ENCODE results near the gene PLEKHG5.
A peak's percentile ranks its signal among the peaks of the same experiment; 100 is the strongest.
"Not testable (repeated sequence)": the region's sequence is repeated elsewhere in the genome, so short reads cannot be mapped to it uniquely, and the experiment has no call there.

Gene PLEKHG5

DNA sequence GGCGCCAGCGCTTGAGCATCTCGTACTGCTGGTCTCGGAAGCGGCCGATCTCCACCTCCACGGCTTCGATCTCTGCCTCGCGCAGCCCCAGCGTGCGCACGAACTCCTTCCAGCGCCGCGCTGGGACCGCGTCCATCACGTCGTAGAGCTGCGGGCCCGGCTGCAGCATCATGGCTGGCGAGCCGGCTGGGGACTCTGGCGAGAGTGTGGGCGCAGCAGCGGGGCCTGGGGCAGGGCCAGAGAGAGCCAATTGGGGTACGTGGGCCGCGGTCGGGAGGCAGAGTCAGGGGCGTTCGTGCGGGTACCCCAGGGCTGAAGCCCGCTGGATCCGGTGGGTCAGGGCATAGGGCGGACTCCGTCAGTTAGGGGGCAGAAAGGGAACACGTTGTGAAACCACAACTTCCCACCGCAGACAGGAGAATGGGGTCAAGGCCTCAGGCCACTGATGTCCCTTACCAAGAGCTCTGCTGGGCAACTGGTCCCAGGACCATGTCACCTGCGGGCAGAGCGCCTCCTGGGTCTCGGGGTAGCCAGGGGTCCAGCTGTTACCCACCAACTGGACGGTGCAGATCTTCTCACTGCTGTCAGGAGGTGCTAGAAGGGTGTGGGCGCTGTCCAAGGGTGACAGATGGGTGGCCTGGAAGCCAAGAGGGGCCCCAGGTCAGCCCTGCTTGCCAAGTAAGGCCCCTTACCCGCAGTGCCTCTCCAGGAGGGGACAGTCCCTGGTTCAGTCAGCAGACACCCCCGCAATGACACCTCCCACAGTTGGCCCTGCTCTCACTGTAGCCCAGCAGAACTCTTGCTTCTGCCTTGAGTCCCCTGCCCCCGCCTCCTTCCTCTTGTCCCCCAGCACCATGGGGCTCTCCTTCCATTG, 29.7 kb downstream of the PLEKHG5 start:
- no peak for DNase-seq

- DNase-seq: no peak
These were observed 30.4 kb downstream of the PLEKHG5 start for GRCh38 chr1:6461051-6461530.

DNA sequence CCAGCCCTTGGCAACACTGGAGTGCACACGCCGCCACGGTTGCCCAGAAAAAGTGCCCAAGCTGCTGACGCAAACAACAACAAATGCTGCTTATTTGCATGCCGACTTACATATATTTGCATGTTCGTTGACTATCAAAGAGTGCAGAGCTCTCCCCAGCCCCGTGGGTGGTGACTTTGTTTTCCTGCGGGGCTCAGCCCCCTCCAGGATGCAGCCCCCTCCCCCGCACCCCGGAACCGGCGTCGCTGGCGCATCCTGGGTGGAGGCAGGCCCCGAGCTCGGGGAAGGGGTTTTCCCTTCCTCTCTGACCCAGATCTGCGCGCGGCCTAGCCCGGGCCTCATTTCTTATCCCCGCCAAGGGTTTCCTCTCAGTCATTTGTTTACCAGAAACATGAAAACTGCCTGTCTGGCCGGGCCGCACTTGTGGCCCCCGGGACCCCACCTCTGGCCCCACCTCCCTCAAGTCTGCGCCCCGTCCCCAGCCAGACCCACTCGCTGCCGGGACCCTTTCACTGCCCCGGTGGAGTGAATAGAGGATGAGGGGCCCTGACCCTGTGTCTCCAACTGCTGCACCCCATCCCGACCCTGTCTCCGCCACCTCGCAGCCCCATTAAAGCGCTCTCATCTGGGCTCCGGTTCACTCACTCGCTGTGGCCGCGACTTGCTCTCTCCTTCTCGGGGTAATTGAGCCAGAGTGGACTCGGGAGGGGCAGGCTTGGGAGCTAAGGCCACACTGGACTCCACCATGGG, 31.0 kb downstream of the PLEKHG5 start:
- peak; percentile 86 for DNase-seq

DNA sequence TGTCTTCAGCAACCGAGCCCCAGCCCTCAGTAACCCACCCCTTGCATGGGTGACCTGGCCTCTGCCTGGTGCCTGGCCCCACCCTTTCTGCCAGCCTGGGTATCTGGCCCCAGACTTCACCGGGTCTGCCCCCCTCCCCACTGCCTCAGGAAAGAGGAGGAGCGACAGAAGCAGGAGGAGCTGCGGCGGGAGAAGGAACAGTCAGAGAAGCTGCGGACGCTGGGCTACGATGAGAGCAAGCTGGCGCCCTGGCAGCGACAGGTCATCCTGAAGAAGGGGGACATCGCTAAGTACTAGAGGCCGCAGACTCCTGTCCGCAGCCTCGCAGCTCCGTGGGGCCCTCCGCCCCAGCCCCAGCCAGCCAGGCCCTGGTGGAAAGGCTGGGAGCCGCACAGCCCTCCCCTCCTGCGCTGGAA, 31.6 kb downstream of the PLEKHG5 start:
- peak; percentile 60 for DNase-seq

DNA sequence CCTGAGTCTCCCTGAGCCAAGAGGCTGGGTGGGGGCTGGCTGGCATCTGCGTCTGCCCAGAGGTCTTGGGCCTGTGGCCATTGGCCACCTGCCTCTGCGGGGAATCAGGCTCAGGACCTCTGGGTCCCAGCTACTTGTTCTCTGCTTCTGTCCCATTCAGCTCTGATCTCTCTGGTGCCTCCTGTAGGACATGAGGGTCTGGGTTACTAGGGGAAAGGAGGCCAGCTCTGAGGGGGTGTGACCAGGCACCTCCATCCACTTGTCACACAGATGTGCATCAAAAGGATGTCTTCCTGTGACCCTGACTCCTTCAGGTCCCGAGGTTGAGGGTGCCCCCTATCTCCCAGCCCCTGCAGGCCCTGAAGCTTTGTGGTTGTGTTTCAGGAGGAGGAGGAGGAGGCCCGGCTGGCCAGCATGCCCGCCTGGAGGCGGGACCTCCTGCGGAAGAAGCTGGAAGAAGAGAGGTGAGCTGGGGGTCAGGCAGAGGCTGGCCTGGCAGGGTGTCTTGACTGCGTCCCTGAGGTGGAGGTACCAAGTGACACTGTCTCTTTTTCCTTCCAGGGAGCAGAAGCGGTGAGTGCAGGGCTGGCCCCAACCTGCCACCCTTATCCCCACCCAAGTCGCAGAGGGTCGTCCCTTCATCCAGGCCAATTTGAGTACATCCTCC, 34.5 kb downstream of the PLEKHG5 start:
- DNase-seq: no peak

DNA sequence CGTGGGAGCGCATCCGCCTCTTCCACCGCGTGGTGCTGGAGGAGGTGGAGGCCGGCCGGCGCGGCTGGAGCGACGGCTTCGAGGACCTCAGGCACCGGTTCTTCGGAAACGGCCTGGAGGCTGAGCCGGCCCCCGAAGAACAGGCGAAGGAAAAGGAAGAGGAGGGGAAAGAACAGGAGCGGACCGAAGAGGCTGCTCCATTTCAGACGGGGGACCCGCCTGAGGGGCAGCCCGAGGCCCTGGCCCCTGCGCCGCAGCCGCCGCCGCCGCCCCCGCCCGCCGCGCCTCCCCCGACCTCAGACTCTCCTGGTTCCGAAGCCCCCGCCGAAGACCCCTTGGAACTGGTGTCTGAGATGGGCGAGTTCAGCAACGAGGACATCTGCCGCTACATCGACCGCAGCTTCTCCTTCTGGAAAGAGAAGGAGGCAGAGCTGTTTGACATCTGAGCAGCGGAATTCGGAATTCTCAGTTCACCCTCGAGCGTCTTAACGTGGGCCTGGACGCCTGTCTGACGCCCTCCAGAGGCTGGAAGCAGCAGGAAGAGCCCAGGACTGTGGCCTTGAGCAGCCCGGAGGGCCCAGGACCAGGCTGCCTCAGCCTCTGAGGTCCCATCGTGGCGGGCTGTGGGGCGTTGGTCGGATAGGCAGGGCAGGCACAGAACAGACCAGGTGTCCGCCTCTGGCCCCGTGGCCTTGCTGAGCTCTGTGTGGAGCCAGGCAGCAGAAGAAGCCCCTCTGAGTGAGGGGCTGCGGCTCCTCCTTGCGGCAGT, 35.5 kb downstream of the PLEKHG5 start:
- not testable (repeated sequence) for DNase-seq

- DNase-seq: no peak
These were observed 36.4 kb downstream of the PLEKHG5 start for GRCh38 chr1:6454856-6455751.

- DNase-seq: not testable (repeated sequence)
These were observed 37.3 kb downstream of the PLEKHG5 start for GRCh38 chr1:6453895-6454855.

DNA sequence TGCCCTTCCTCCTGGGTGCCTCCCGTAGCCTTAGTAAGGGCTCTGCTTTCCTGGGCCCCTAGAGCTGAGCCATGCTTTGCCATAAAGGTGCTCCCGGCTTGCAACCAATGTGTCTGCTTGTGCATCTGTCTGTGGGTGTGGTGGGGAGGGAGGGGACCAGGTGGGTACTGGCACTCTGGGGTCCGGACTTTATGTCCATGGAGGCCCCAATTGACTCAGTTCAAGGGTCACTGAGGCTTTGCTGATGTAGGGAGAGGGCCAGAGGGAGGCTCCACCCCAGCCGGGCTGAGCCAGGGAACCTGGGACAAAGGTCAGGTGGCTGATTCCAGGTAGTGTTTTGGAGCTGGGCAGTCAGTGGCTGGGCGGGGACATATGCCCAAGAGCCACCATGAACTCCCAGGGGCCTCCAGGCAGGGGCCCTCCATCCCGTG, 40.5 kb downstream of the PLEKHG5 start:
- DNase-seq: no peak

DNA sequence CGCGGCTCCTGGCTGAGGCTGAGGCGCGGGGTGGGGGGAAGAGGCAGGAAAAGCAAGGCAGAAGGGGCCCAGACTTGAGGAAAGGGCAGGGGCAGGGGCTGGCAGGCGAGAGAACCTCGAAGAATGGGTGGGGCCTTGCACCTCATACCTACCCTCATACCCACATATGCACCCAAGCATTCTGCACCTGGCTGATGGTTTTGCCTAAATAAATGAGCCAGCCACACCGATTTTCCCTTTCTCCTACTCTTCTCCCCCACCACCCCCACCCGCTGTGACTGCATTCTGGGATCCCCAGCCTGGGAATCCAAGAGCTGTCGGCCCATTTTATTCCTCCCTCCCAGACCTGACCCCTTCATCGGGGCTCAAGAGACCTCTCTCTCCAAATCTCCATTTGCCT, 41.0 kb downstream of the PLEKHG5 start:
- DNase-seq: not testable (repeated sequence)

- DNase-seq: no peak
These were observed 41.4 kb downstream of the PLEKHG5 start for GRCh38 chr1:6450005-6450450.

DNA sequence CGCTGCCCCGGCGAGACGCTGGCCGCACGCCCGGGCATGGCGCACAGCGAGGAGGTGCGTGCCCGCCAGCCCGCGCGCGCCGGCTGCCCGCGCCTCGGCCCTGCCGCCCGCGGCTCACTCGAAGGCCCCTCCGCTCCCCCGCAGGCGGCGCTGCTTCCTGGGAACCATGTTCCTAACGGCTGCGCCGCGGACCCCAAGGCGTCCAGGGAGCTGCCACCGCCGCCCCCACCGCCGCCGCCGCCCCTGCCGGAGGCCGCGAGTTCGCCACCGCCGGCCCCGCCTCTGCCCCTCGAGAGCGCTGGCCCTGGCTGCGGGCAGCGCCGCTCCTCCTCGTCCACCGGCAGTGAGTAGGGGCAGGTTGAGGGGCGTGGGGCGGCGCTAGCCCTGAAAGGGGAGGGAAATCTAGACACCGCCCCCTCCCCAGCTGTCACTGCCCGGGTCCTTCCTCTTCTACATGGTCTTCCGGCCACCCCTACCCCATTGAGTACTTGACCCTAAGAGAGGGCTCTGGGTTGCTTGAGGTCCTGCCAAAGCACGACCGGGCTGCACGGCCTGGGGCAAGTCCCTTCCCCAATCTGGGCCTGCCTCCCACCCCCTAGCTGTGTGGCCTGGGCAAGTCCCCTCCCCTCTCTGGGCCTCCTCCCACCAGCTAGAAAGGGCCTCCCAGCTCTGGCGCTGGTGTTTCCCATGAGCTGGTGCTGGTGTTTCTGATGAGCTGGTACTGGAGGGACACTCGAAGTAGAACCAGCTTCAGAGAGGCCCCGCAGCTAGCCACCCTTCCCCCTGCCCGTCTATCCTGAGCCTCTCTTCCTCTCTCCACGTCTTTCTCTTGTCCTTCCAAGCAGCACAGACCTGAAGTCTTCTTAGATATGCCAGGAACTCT, 42.5 kb downstream of the PLEKHG5 start:
- no peak for DNase-seq

DNA sequence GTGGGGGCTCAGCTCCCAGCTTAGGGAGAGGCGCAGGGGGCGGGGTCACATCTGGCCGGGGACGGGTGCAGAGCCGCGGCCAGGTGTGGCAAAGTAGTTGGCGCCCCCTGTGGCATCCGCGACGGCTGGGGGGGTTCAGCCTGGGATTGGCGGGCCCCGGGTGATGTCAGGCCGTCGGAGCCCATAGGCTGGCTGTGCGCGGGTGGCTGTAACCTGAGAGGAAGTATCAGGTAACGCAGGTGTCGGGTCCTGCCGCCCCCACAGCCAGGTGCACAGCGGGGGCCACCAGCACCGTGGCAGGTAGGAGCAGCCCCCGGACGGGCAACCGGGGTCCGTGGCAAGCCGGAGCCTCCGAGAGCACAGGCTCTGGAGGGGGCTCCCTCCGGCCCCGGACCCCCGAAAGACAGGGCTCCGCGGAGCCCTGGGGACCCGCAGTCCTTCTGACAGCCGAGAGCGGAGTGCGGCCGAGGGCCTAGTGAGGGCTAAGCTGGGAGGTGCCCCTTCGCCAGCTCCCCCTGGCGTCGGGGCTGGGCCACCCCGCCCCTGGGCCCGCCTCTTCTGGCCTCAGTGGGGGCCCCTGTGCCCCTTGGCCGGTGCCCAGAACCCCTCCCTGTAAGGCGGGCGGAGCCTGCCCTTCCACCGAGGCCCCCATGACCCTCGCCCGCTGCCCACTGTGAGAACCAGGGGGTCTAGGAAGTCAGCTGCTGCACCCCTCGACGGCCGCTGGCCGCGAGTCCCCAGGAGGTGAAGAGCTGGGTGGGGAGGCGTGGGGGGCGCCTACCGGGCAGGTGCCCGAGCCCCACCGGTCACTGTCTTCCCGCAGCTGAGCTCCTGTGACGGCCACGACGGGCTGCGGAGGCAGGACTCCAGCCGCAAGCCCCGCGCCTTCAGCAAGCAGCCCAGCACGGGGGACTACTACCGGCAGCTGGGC, 43.4 kb downstream of the PLEKHG5 start:
- no peak for DNase-seq

DNA sequence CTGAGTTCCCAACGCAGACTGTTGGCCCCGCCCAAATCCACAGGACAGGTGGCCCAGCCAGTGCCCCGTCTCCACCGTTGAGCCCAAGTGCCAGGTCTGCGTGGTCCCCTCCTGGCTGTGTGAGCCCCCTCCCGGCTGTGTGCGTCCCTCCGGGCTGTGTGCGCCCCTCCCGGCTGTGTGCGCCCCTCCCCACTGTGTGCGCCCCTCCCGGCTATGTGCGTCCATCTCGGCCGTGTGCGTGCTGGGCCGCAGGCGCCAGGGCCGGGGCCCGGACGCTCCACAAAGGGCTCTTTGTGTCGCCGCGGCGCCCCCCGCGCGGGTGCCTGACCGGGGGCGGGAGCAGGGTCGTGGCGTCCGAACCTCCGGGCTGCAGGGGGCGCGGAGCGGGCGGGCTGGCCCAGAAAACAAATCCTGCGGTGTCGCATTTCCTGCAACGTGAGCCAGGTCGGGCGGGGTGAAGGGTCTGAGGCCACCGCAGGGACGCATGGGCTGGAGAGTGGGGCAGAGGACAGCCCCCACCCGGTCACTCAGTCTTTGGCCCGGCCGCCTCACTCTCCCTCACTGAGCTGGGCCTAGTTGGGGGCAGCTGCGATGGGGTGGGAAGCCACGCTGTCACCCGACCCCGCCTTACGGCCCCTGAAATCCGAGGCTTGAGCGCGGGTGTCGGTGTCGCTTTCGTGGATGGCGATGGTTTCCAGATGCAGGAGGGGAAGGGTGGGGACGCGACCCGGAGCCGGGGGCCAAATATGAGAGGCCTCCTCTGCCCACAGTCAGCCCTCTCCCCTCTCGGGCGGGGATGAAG, 44.2 kb downstream of the PLEKHG5 start:
- no peak for DNase-seq

GRCh38 chr1:6446665-6447015, 44.8 kb downstream of the PLEKHG5 start:
- DNase-seq: no peak

DNA sequence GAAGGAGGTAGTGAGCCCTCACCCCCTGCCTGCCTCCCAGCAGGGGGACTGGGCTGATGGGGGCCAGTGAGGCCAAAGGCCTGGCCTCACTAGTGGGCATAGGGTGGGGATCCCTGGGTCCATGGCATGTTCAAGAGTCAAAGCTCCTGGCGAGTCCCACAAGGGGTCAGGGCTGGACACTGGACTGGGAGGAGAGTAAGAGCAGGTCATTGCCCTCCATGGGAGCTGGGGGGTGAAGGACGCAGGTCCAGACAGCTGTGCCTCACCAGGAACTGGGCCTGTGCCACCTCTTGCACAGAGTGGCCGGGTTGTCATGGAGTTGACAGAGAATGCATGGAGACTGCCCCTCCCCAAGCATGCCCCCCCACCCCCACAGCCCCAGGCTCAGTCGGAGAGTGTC, 45.5 kb downstream of the PLEKHG5 start:
- DNase-seq: not testable (repeated sequence)

All from activated CD4-positive, alpha-beta T cell treated with anti-CD3 and anti-CD28 coated beads, Interleukin-2, amount 50 U/mL, for 16 hours (primary cell).